H9 (cell line): ENCODE results near the gene COQ5. TPM values are rescaled to one million over a fixed set of nuclear protein-coding genes. Genes with fewer than 3 reads are reported as not detected.

ENCODE experiments used
- DNase-seq: peaks from one replicate; pipeline ENCODE4 v3.0.0-alpha.2; 2017
- H2AFZ ChIP-seq: one replicate; pipeline ENCODE4 v1.6.1; 2013; ENCODE audit warnings: mild to moderate bottlenecking, low read length, control low read depth, moderate library complexity
- H2AK5ac ChIP-seq: 2 replicates; pipeline ENCODE4 v1.6.1; 2013; ENCODE audit warnings: low read length, control low read depth, mixed read lengths; ENCODE audit not compliant: insufficient read length
- H2BK120ac ChIP-seq: one replicate; pipeline ENCODE4 v1.6.1; 2013; ENCODE audit warnings: low read depth, mild to moderate bottlenecking, low read length, control low read depth, inconsistent platforms; ENCODE audit not compliant: poor library complexity, severe bottlenecking
- H2BK12ac ChIP-seq: 2 replicates; pipeline ENCODE4 v1.6.1; 2013; ENCODE audit warnings: low read length, control low read depth, mixed read lengths, low read depth; ENCODE audit not compliant: insufficient read length
- H2BK15ac ChIP-seq: 2 replicates; pipeline ENCODE4 v1.6.1; 2013; ENCODE audit warnings: low read depth, low read length, control low read depth
- H2BK20ac ChIP-seq: one replicate; pipeline ENCODE4 v1.6.1; 2013; ENCODE audit warnings: low read depth, mild to moderate bottlenecking, low read length, control low read depth, inconsistent platforms; ENCODE audit not compliant: poor library complexity, severe bottlenecking
- H2BK5ac ChIP-seq: 2 replicates; pipeline ENCODE4 v1.6.1; 2013; ENCODE audit warnings: low read length, control low read depth, mixed read lengths; ENCODE audit not compliant: insufficient read length
- H3K14ac ChIP-seq: 2 replicates; pipeline ENCODE4 v1.6.1; 2013; ENCODE audit warnings: low read length, control low read depth; ENCODE audit not compliant: insufficient read depth
- H3K18ac ChIP-seq: 2 replicates; pipeline ENCODE4 v1.6.1; 2013; ENCODE audit warnings: low read depth, mild to moderate bottlenecking, mixed read lengths, low read length, control low read depth; ENCODE audit not compliant: insufficient read length
- H3K23ac ChIP-seq: 2 replicates; pipeline ENCODE4 v1.6.1; 2013; ENCODE audit warnings: low read length, control low read depth, mixed read lengths, low read depth; ENCODE audit not compliant: insufficient read length
- H3K23me2 ChIP-seq: 2 replicates; pipeline ENCODE4 v1.6.1; 2013; ENCODE audit warnings: low read depth, mild to moderate bottlenecking, mixed read lengths, low read length, control low read depth; ENCODE audit not compliant: insufficient read length, poor library complexity, severe bottlenecking
- H3K27ac ChIP-seq: 2 replicates; pipeline ENCODE4 v1.5.1; 2013; ENCODE audit warnings: low read length, control low read depth, mixed read lengths, low read depth; ENCODE audit not compliant: insufficient read length
- H3K27me3 ChIP-seq: 2 replicates; pipeline ENCODE4 v1.6.1; 2013; ENCODE audit warnings: low read length, control low read depth, inconsistent platforms; ENCODE audit not compliant: insufficient read depth
- H3K4ac ChIP-seq: 2 replicates; pipeline ENCODE4 v1.6.1; 2013; ENCODE audit warnings: low read depth, mild to moderate bottlenecking, control low read depth, inconsistent platforms, low read length, moderate library complexity
- H3K4me1 ChIP-seq: 2 replicates; pipeline ENCODE4 v1.6.1; 2013; ENCODE audit warnings: low read length, control low read depth, inconsistent platforms; ENCODE audit not compliant: insufficient read depth
- H3K4me2 ChIP-seq: 2 replicates; pipeline ENCODE4 v1.6.1; 2013; ENCODE audit warnings: low read length, control low read depth, mixed read lengths; ENCODE audit not compliant: insufficient read length, insufficient read depth
- H3K56ac ChIP-seq: 2 replicates; pipeline ENCODE4 v1.6.1; 2013; ENCODE audit warnings: low read depth, mild to moderate bottlenecking, mixed read lengths, low read length, control low read depth; ENCODE audit not compliant: insufficient read length
- H3K79me1 ChIP-seq: 2 replicates; pipeline ENCODE4 v1.6.1; 2013; ENCODE audit warnings: low read depth, mild to moderate bottlenecking, moderate library complexity, low read length, control low read depth, inconsistent platforms; ENCODE audit not compliant: insufficient read depth, poor library complexity, severe bottlenecking
- H3K79me2 ChIP-seq: 2 replicates; pipeline ENCODE4 v1.6.1; 2013; ENCODE audit warnings: low read length, control low read depth, inconsistent platforms; ENCODE audit not compliant: insufficient read depth
- H3K9ac ChIP-seq: 2 replicates; pipeline ENCODE4 v1.6.1; 2013; ENCODE audit warnings: low read length, control low read depth, mixed read lengths; ENCODE audit not compliant: insufficient read length; ENCODE audit errors: extremely low read depth
- H3K9me3 ChIP-seq: one replicate; pipeline ENCODE4 v1.6.1; 2013; ENCODE audit warnings: low read depth, low read length, inconsistent platforms; ENCODE audit not compliant: control insufficient read depth
- H3T11ph ChIP-seq: one replicate; pipeline ENCODE4 v1.6.1; 2013; ENCODE audit warnings: mild to moderate bottlenecking, low read length, control low read depth, inconsistent platforms
- H4K20me1 ChIP-seq: one replicate; pipeline ENCODE4 v1.6.1; 2013; ENCODE audit not compliant: control insufficient read depth, insufficient read length, insufficient read depth
- H4K5ac ChIP-seq: 2 replicates; pipeline ENCODE4 v1.6.1; 2013; ENCODE audit warnings: low read depth, mild to moderate bottlenecking, mixed read lengths, low read length, control low read depth; ENCODE audit not compliant: insufficient read length
- H4K8ac ChIP-seq: replicated peaks from 2 replicates; pipeline ENCODE4 v1.6.1; 2013; ENCODE audit warnings: low read length, control low read depth, mixed read lengths, low read depth; ENCODE audit not compliant: insufficient read length
- H4K91ac ChIP-seq: 2 replicates; pipeline ENCODE4 v1.6.1; 2013; ENCODE audit warnings: low read depth, mild to moderate bottlenecking, moderate library complexity, mixed read lengths, low read length, control low read depth; ENCODE audit not compliant: insufficient read length
- H3K27ac Mint-ChIP-seq, 3 experiments: 2 replicates in 2 of 3; 3 replicates in 1 of 3; pipeline ENCODE4 v1.8.0; 2020 to 2021; ENCODE audit warnings: mixed read lengths in 3 of 3, mild to moderate bottlenecking in 1 of 3, moderate library complexity in 1 of 3
- H3K27me3 Mint-ChIP-seq: 2 replicates; pipeline ENCODE4 v1.8.0; 2021; ENCODE audit warnings: low read depth, mild to moderate bottlenecking, moderate library complexity, mixed read lengths
- H3K36me3 Mint-ChIP-seq, 3 experiments: 2 replicates in 2 of 3; 3 replicates in 1 of 3; pipeline ENCODE4 v1.8.0; 2020 to 2021; ENCODE audit warnings: low read depth in 3 of 3, mixed read lengths in 3 of 3; ENCODE audit not compliant: insufficient read depth in 1 of 3
- H3K4me1 Mint-ChIP-seq, 2 experiments: 2 replicates each; pipeline ENCODE4 v1.8.0; 2020; ENCODE audit warnings: mixed read lengths in 2 of 2
- H3K4me3 Mint-ChIP-seq, 2 experiments: 2 replicates in 1 of 2; 3 replicates in 1 of 2; pipeline ENCODE4 v1.8.0; 2020 to 2021; ENCODE audit warnings: mild to moderate bottlenecking in 2 of 2, mixed read lengths in 2 of 2, moderate library complexity in 1 of 2
- H3K9me3 Mint-ChIP-seq, 2 experiments: 2 replicates in 1 of 2; 3 replicates in 1 of 2; pipeline ENCODE4 v1.8.0; 2020; ENCODE audit warnings: mild to moderate bottlenecking in 2 of 2, mixed read lengths in 2 of 2, moderate library complexity in 1 of 2
- CTCF ChIP-seq: fragments of 200-600 bp; sonication (generic); conservative IDR thresholded peaks from 3 replicates; pipeline ENCODE4 v1.8.0; 2021; ENCODE audit warnings: antibody characterized with exemption, mild to moderate bottlenecking
- WGBS: extraction: QIAGEN DNeasy Blood & Tissue Kit; methylation state at CpG from one replicate; pipeline ENCODE4 v1.1.7; 2013; ENCODE audit warnings: missing lambda C conversion rate, low lambda C conversion rate, mixed read lengths; ENCODE audit not compliant: insufficient read length; ENCODE audit errors: extremely low coverage; 5-methylcytosine and 5-hydroxymethylcytosine counted together
- total RNA-seq: library from RNA; stranded (reverse); gene quantifications from 2 replicates; pipeline ENCODE4 v1.2.1, GENCODE V29; 2021

Gene COQ5
- total RNA-seq, 1 experiment from 2014 or later = 34.8 TPM

GRCh38 chr12:120534703-120535655 lies 6.0 kb upstream of the COQ5 start:
- Histone ChIP-seq H3K9ac (peak overlapping the region; percentile 53), H3K23ac (no peak overlapping the region), H4K8ac (no peak overlapping the region), H2BK15ac (no peak overlapping the region), H4K91ac (no peak overlapping the region), H3K18ac (peak overlapping the region; percentile 27), H4K5ac (no peak overlapping the region), H2AK5ac (no peak overlapping the region), H2BK20ac (no peak overlapping the region), H2BK12ac (no peak overlapping the region), H3K14ac (peak overlapping the region; percentile 70), H3K4me2 (peak overlapping the region; percentile 79), H2AFZ (no peak overlapping the region), H3K79me1 (no peaks in the 10 kb centered on the region), H3K4ac (no peak overlapping the region), H3K4me1 (no peaks in the 10 kb centered on the region), H3K79me2 (peaks cover 38% of the 10 kb centered on the region; the same call in 1 of the 2 replicates), H4K20me1 (peaks cover 2% of the 10 kb centered on the region), H3K9me3 (no peaks in the 10 kb centered on the region), H3K27ac (no peak overlapping the region), H3K56ac (no peak overlapping the region), H3K23me2 (peaks cover 6% of the 10 kb centered on the region), H2BK120ac (no peak overlapping the region), H2BK5ac (no peak overlapping the region), H3T11ph (no peak overlapping the region), H3K27me3 (no peaks in the 10 kb centered on the region)
- no peaks in the 10 kb centered on the region for H3K27me3 Mint-ChIP-seq
- peak overlapping the region; percentile 40 to 95 (median 91); a peak in 5 of 7 replicates for H3K27ac Mint-ChIP-seq
- TF ChIP-seq CTCF = peak; percentile 20; the same call in 1 of the 3 replicates
- DNase-seq = peak; percentile 58
- no peaks in the 10 kb centered on the region for H3K9me3 Mint-ChIP-seq
- H3K4me1 Mint-ChIP-seq = peaks cover 20 to 35% of the 10 kb centered on the region in 2 experiments
- H3K36me3 Mint-ChIP-seq = peaks cover 9 to 21% (median 18%) of the 10 kb centered on the region in 3 experiments; a peak in 6 of 7 replicates
- WGBS = no CpG with 5 or more reads among the region's 52 CpGs
- H3K4me3 Mint-ChIP-seq = peak overlapping the region; percentile 94 to 95
